GM12892 (cell line): ENCODE measurements around the gene RARB.

ENCODE experiments used
- DNase-seq: peaks from one replicate; pipeline ENCODE4 v3.0.0; 2011; ENCODE audit not compliant: insufficient read length
- FAIRE-seq: peaks from 2 replicates; lab custom pipeline; 2011; peaks lifted over from hg19 to GRCh38; lab: Jason Lieb, UNC
- POLR2A ChIP-seq: IDR thresholded peaks from 2 replicates; pipeline ENCODE4 v1.6.1; 2011; ENCODE audit warnings: low read depth, low read length, control low read depth
- POLR2AphosphoS5 ChIP-seq: IDR thresholded peaks from 2 replicates; pipeline ENCODE4 v1.6.1; 2011; ENCODE audit warnings: low read depth, low read length, control low read depth
- TAF1 ChIP-seq: IDR thresholded peaks from 2 replicates; pipeline ENCODE4 v1.6.1; 2011; ENCODE audit warnings: low read depth, mild to moderate bottlenecking, control low read depth, low read length, borderline replicate concordance

The RARB gene

DNA sequence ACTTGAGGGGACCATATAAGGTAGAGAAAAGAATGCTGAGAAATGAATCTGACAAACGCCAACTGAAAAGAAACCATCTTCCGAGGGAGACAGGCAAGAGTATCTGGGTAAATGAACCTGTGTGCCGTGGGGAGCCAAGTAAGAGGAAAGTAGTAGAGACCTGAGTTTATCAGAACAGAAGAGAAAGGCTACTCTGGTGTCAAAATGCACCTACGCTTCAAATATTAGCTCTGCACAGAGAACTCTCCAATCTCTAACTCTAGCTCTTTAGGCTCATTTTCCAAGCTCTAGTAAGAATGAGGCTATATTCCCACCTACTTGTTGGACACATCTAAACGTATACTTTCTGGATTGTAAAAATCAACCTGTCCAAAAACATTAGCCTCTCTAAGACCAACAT is 183.1 kb downstream of the RARB start:
- DNase-seq (no peak), FAIRE-seq (no peak)
- no peak for TF ChIP-seq TAF1
- no peak for TF ChIP-seq POLR2AphosphoS5
- TF ChIP-seq POLR2A = no peak

DNA sequence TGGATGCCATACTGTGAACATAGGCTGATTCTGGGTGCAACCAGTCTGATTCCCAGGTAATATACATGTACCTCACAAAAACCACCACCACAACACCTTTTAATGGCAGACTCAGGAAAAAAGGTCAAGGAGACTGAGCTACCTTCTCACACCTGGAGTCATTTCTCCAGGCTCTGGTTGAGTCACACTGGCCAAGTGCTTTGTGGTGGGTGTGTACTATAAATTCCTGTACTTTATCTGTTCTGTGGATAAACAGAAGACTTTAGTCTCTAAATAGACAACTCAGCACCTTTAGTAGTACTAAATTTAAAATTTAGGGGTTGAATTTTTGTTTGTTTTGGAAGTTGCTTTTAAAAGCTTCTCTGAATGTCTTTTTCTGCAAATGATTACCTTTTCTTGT is 190.0 kb downstream of the RARB start:
- FAIRE-seq (no peak), DNase-seq (no peak)
- no peak for TF ChIP-seq POLR2AphosphoS5
- TF ChIP-seq TAF1 = no peak
- no peak for TF ChIP-seq POLR2A

DNA sequence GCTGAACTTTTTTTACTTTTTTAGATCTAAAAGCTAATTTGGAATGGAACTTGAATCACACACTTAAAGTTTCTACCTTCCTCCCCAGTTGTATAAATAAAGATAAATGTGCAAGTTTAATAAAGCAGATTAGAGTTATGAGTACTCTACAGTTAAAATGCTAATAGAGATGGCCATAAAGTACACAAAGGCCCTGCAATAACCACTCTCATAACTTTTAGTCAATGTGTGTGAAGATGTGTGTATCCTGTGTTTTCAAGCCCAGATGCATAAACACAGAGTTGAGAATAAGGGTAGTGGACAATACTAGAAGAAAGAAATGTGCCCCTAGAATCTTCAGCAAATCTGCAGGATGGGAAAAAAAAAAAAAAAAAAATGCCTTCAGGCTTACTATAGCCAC is 191.3 kb downstream of the RARB start:
- no peak for FAIRE-seq

DNA sequence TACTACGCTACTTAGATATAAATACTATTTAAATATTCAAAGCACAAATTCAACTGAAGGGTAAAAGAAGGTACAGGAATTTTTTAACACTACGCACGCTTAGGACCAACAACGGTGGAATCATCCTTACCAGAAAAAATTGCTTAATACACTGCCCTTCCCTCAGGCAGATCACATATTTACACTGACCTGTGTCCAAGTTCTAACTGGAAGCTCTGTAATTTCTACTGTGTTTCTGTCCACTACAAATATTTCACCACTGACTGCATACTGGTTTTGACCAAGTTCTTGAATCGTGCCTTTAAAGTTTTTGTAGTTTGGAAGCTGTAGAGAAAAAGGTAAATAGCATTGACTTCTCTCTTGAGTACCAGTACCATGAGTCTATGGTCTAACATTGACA is 192.4 kb downstream of the RARB start:
- TF ChIP-seq POLR2A = no peak
- no peak for TF ChIP-seq POLR2AphosphoS5
- no peak for TF ChIP-seq TAF1
- FAIRE-seq (no peak), DNase-seq (no peak)

More for the DNA sequence above, 191.3 kb downstream of the RARB start:
- TF ChIP-seq POLR2AphosphoS5 (no peak), POLR2A (no peak), TAF1 (no peak)
- no peak for DNase-seq

DNA sequence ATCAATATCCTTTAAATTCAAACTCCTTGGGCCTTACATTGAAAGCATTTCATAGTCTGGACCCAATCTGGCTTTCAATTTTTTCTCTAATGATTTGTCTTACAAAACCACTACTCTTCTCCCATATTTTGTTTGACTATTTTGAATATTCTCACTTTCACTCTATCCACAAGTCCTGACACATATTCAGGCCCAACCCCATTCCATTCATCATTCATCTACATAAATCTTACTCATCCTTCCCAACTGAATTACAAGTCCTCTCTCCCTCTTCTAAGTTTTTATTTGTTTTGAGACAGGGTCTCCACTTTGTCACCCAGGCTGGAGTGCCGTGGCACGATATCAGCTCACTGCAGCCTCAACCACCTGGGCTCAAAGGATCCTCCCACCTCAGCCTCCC is 193.0 kb downstream of the RARB start:
- FAIRE-seq = no peak
- no peak for TF ChIP-seq POLR2AphosphoS5
- no peak for TF ChIP-seq POLR2A
- no peak for TF ChIP-seq TAF1
- no peak for DNase-seq

DNA sequence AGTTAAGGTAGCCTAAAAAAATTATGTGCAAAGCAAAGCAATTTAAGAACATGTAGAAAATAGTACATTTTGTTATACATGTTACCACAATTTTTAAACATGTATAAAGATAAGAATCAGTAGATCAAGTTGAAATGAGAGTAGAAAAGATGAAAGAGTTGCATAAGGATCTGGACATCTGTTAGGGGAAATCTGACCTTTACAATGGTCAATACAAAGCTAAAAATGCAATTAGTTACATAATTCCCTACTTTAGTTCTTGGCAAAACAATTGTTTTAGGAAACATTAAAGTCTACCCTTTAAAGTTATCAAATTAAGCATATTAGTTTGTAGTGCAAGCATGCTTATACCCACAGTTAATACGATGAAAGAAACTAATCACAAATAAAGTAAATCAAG is 203.9 kb downstream of the RARB start:
- no peak for TF ChIP-seq POLR2AphosphoS5
- no peak for TF ChIP-seq TAF1
- no peak for FAIRE-seq
- DNase-seq = no peak

DNA sequence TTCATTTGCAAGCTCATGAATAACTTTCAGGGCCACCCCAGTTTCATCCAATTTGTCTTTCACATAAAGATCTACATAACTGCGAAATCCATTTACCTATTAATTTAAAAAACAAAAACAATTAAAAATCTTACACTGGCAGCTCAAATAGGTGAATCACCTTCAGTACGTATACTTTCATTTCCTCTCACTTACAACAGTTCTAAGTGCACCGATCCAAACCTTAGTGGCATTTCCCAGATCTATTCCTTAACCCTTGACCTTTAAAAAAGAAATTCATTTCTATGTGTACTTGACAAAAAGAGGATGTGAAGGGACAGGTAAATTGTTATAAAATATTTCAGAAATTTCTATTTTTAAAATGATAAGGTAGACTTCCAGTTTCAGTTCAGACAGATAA is 205.9 kb downstream of the RARB start:
- DNase-seq (no peak), FAIRE-seq (no peak)
- TF ChIP-seq POLR2A = no peak

DNA sequence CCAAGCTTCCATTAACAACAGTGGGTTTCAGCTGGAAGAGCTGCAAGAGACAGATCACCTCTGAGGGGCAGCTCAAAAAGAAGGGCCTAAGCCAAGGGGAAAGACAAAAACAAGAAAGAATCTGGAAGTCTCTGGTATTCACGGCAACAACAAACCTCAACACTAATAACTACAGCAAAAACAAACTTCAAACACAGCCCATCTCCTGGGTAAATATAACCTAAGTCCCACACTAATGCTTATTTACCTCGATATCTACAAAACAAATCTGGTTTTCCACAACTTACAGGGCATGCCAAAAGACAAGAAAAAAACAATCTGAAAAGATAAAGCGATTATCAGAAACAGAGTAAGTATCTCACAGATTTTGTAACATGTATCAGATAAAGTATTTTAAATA is 207.0 kb downstream of the RARB start:
- no peak for DNase-seq
- no peak for FAIRE-seq
- TF ChIP-seq TAF1 (no peak), POLR2AphosphoS5 (no peak), POLR2A (no peak)
